Right lobe of liver (tissue), 6 donors: Measurements from ENCODE around the gene OPRM1. TPM values are rescaled to one million over a fixed set of nuclear protein-coding genes. Genes with fewer than 3 reads are reported as not detected.

Experiments used
- ATAC-seq, 4 donors: fragments of 200-7000 bp; cut with Tn5 transposase; one replicate each; pipeline ENCODE4 v1.9.1; 2020; ENCODE audit warnings: mild to moderate bottlenecking in 4 of 4, moderate library complexity in 4 of 4
- DNase-seq, 3 donors: peaks; one replicate each; pipeline ENCODE4 v3.0.0-alpha.2; 2020
- H3K27ac ChIP-seq, 3 donors: fragments of 200-600 bp; one replicate each; pipeline ENCODE4 v1.8.0; 2022
- H3K27me3 ChIP-seq, 2 donors: fragments of 200-600 bp; one replicate each; pipeline ENCODE4 v1.8.0; 2022
- H3K36me3 ChIP-seq, 4 donors: fragments of 200-600 bp; sonication (generic) in 1 of 4; one replicate each; pipeline versions ENCODE4 v1.5.1 to v1.8.0; 2017 to 2022; ENCODE audit warnings: control low read depth in 1 of 4
- H3K4me1 ChIP-seq, 4 donors: fragments of 200-600 bp; sonication (generic) in 1 of 4; one replicate each; pipeline versions ENCODE4 v1.5.1 to v1.8.0; 2017 to 2022; ENCODE audit warnings: control low read depth in 1 of 4
- H3K4me3 ChIP-seq, 3 donors: fragments of 200-600 bp; one replicate each; pipeline ENCODE4 v1.8.0; 2022
- H3K9me3 ChIP-seq, 4 donors: fragments of 200-600 bp; sonication (generic) in 1 of 4; one replicate each; pipeline versions ENCODE4 v1.5.1 to v1.8.0; 2017 to 2022; ENCODE audit warnings: control low read depth in 1 of 4
- POLR2A ChIP-seq: fragments of 450-650 bp; IDR thresholded peaks from one replicate; pipeline ENCODE4 v1.6.1; 2017; ENCODE audit warnings: antibody characterized with exemption, mild to moderate bottlenecking
- WGBS: methylation state at CpG from one replicate; pipeline ENCODE4 v1.1.6; 2018; ENCODE audit warnings: low coverage, low lambda C conversion rate; ENCODE audit not compliant: insufficient coverage; ENCODE audit errors: missing lambda C conversion rate; 5-methylcytosine and 5-hydroxymethylcytosine counted together
- intact Hi-C, 2 donors: fragments of 100-400 bp; cut with DNase I; formaldehyde crosslinking; loops; one replicate each; pipeline versions ENCODE4 v1.11.2 to v1.14.1; 2022
- total RNA-seq, 6 experiments: library from RNA; depleted of rRNA in 2 of 6; stranded (reverse); fragments of >200 nt in 2 of 6; fragmentation: NEBNext Ultra II Directional in 3 of 6; extraction: Animal tissue kit (Norgen Biotek cat#: 25700) in 3 of 6; gene quantifications; one replicate each; pipeline versions ENCODE4 v1.1.0 to v1.2.4, GENCODE V29; 2016 to 2023
- TF ChIP-seq, protein P1 (sequence below), 4 donors: fragments of 200-600 bp in 3 of 4; fragments of 450-650 bp in 1 of 4; IDR thresholded peaks; one replicate each; pipeline versions ENCODE4 v1.5.1 to v1.8.0; 2016 to 2022; ENCODE audit warnings: antibody characterized with exemption in 4 of 4, mild to moderate bottlenecking in 2 of 4
- donor health status: DM: no; HTN: yes; CAD: no.
- donor health status: DM: no; HTN: no; CAD: no.
- donor health status: DM: no; HTN: no; CAD: no.
- donor health status: DM: no; HTN: yes; CAD: no.
- donor health status: DM: no; HTN: yes; CAD: no.

OPRM1 gene
- total RNA-seq, 6 experiments from 2014 or later: not detected

DNA sequence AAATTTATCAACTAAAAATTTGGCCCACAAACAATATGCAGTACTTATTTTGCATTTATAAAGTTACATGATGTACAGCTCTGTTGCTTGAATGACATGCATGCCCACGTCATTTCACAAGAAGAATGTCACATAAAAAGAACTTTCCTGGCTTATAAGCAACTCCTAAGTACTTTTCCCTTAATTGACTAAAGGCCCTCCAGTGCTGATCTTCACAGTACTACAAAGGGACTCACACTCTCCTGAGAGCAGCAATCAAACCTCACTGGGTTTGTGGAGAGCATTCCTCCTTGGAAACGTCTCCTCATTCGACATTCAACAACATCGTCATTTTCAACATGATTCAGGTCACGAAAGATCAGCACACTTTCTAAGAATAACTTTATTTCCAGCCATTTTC, 206.5 kb downstream of the OPRM1 start:
- ATAC-seq (no peak), DNase-seq (no peak)
- no peak overlapping the region for H3K27ac ChIP-seq
- 65% methylated on average over 5 of the region's 5 CpGs for WGBS
- H3K36me3 ChIP-seq: no peaks in the 10 kb centered on the region
- no peaks in the 10 kb centered on the region for H3K27me3 ChIP-seq
- no peaks in the 10 kb centered on the region for H3K9me3 ChIP-seq
- TF ChIP-seq, protein P1, sequence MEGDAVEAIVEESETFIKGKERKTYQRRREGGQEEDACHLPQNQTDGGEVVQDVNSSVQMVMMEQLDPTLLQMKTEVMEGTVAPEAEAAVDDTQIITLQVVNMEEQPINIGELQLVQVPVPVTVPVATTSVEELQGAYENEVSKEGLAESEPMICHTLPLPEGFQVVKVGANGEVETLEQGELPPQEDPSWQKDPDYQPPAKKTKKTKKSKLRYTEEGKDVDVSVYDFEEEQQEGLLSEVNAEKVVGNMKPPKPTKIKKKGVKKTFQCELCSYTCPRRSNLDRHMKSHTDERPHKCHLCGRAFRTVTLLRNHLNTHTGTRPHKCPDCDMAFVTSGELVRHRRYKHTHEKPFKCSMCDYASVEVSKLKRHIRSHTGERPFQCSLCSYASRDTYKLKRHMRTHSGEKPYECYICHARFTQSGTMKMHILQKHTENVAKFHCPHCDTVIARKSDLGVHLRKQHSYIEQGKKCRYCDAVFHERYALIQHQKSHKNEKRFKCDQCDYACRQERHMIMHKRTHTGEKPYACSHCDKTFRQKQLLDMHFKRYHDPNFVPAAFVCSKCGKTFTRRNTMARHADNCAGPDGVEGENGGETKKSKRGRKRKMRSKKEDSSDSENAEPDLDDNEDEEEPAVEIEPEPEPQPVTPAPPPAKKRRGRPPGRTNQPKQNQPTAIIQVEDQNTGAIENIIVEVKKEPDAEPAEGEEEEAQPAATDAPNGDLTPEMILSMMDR (IDR thresholded peaks at IDR 0.05): no peak
- no peak for TF ChIP-seq POLR2A
- no peaks in the 10 kb centered on the region for H3K4me1 ChIP-seq
- H3K4me3 ChIP-seq: no peak overlapping the region
- intact Hi-C loops: no loop called here

DNA sequence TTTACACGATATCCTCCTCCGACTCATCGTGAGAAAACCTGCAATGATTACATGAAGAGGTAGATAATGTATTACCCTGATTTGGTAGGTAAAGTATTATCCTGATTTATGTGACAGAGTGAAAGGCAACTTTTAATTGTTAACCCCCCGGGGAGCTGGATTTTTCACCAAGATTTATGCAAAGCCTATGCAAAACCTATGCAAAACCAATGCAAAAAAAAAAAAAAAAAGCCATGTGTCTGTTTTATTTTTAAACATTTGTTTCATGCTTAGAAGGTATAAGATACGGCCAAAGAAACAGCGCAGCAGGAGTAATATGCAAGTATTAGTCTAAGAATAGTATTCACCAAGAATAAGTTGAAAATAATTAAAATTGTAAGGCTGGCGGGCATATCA, 207.7 kb downstream of the OPRM1 start:
- WGBS: 76% methylated on average over 7 of the region's 7 CpGs
- ATAC-seq: no peak
- Histone ChIP-seq H3K36me3 (no peaks in the 10 kb centered on the region), H3K4me3 (peak overlapping the region in 1 of 3 donors; percentile 31), H3K27me3 (no peaks in the 10 kb centered on the region), H3K27ac (no peak overlapping the region), H3K9me3 (no peaks in the 10 kb centered on the region), H3K4me1 (no peaks in the 10 kb centered on the region)
- no peak for DNase-seq
- intact Hi-C loops: no loop called here
- no peak for TF ChIP-seq POLR2A
- TF ChIP-seq, protein P1 (IDR thresholded peaks at IDR 0.05): no peak

DNA sequence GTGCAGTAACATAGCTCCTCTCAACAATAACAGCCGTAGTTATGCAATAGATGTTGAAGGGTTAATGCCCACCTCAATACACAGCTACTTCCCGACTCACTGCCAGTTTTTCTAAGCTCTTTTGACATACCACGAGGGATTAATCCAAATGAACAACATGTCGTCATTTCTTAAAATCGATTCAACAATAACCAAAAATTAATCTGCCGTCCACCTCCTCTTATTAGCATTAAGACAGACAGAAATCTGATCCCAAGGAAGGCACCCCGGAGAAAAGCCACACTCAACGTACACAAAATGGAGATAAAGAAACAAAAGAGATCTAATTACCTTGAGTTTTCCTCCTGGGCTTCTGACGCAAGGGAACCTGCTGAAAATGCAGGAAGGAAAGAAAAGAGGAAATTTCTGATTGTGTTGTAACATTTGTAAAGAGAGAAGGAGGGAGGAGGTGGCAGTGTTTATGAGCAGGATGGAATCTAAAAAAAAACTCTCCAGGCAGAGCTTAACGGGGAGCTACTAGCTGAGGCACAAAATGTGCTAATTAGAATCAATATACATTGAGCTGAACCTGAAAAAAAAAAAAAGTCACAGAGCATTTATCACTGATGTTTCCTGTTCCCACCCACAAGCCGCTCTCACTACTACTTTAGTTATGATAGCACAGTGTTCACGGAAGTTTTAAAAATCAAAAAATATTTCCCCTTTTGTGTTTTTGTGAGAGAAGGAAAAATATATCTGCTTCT, 208.2 kb downstream of the OPRM1 start:
- peak overlapping the region in 1 of 3 donors; percentile 31 for H3K4me3 ChIP-seq
- TF ChIP-seq POLR2A: no peak
- TF ChIP-seq, protein P1 (IDR thresholded peaks at IDR 0.05): no peak
- intact Hi-C loops: no loop called here
- no peaks in the 10 kb centered on the region for H3K4me1 ChIP-seq
- no peaks in the 10 kb centered on the region for H3K36me3 ChIP-seq
- H3K27ac ChIP-seq: no peak overlapping the region
- H3K27me3 ChIP-seq: no peaks in the 10 kb centered on the region
- no peaks in the 10 kb centered on the region for H3K9me3 ChIP-seq
- WGBS: 33% methylated on average over 12 of the region's 12 CpGs
- ATAC-seq (peak; percentile 42 to 60 (median 54)), DNase-seq (no peak)

DNA sequence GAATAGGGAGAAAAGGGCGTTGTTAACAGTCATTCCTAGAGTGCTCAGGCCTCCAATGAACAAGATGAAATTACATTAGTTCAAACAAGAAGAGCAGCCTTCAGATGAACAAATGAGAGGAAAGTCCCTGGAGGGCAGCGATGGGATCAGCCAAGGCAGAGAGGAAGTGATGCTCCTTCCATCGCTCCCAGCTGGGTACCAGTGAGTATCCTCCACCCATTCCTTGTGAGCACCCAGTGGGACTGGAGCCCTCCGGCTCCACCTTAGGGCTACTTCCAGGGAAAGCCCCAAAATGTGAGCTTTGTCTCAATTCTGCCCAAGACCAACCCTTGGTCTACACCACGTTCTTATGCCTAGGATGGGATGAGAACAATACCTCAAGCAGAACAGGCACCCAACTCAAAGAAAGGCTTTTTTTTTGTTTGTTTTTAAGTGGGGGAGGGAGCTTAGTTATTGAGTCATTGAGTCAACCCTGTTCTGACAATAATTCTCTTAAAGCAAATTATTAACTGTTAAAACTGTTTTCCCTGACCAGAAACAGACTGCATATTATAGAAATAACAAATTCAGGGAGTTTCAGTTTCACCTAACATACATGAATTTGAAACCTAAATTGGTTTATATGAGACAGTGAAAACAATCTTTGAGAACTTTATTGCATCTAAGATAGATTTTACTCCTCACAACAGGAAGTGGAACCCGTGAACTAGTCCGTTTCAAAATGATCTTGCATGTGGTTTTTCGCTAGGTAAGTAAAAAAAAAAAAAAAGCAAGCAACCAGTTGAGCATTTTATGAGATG, 210.7 kb downstream of the OPRM1 start:
- ATAC-seq: peak in 3 of 4 donors; percentile 17 to 33 (median 31)
- H3K27ac ChIP-seq: no peak overlapping the region
- TF ChIP-seq, protein P1 (IDR thresholded peaks at IDR 0.05): no peak
- no peak for TF ChIP-seq POLR2A
- no peaks in the 10 kb centered on the region for H3K27me3 ChIP-seq
- no peaks in the 10 kb centered on the region for H3K36me3 ChIP-seq
- no peaks in the 10 kb centered on the region for H3K4me1 ChIP-seq
- no peaks in the 10 kb centered on the region for H3K9me3 ChIP-seq
- whole genome bisulfite sequencing: 50% methylated on average over 5 of the region's 8 CpGs
- no peak overlapping the region for H3K4me3 ChIP-seq
- DNase-seq: no peak
- intact Hi-C loops: no loop called here
